ENCODE results near the gene MARCKS. TPM values are rescaled to one million over a fixed set of nuclear protein-coding genes. Genes with fewer than 3 reads are reported as not detected.

MARCKS gene
- total RNA-seq, 1 experiment from 2014 or later, result 93.2 TPM

DNA sequence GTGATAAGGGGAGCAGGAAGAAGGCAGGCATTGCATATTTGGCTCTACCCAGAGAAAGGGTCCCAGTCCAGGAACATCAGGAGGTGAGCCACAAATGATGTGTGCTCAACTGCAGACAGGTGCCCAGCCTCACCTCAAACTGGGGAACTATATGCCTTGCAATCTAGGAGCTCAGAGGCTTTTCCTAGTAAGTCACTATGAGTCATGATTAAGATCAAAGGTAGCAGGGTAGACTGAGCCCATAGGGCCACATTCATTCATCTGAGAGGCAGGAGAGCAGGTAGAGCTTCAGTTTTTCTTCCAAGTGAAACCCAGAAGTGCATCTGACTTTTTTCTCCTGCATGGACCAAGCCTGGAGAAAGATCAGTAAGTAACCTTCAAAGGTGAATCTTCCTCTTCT is 31.3 kb downstream of the MARCKS start:
- Histone ChIP-seq H3K79me2 (ENCODE audit: low read depth) (no peaks in the 10 kb centered on the region), H2AFZ (no peak overlapping the region), H3K4me2 (no peak overlapping the region), H3F3A (ENCODE audit: insufficient read depth, low read depth) (no peaks in the 10 kb centered on the region), H3K27me3 (ENCODE audit: insufficient read depth, low read depth) (no peaks in the 10 kb centered on the region), H4K20me1 (ENCODE audit: insufficient read depth) (no peaks in the 10 kb centered on the region), H3K9me2 (ENCODE audit: insufficient read depth) (no peaks in the 10 kb centered on the region), H3K9me3 (ENCODE audit: insufficient read depth, low read depth) (peaks cover 16% of the 10 kb centered on the region; the same call in 1 of the 2 replicates), H3K4me1 (replicated peaks; ENCODE audit: insufficient read depth) (peaks cover 10% of the 10 kb centered on the region), H3K36me3 (ENCODE audit: low read depth) (no peaks in the 10 kb centered on the region), H3K27ac (no peak overlapping the region), H3K4me3 (no peak overlapping the region)
- TF ChIP-seq EZH2 (IDR thresholded peaks at IDR 0.05; ENCODE audit: low read depth), result no peak
- TF ChIP-seq, protein P1, sequence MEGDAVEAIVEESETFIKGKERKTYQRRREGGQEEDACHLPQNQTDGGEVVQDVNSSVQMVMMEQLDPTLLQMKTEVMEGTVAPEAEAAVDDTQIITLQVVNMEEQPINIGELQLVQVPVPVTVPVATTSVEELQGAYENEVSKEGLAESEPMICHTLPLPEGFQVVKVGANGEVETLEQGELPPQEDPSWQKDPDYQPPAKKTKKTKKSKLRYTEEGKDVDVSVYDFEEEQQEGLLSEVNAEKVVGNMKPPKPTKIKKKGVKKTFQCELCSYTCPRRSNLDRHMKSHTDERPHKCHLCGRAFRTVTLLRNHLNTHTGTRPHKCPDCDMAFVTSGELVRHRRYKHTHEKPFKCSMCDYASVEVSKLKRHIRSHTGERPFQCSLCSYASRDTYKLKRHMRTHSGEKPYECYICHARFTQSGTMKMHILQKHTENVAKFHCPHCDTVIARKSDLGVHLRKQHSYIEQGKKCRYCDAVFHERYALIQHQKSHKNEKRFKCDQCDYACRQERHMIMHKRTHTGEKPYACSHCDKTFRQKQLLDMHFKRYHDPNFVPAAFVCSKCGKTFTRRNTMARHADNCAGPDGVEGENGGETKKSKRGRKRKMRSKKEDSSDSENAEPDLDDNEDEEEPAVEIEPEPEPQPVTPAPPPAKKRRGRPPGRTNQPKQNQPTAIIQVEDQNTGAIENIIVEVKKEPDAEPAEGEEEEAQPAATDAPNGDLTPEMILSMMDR (conservative IDR thresholded peaks at IDR 0.05), result no peak
- ChIA-PET CTCF (interaction anchor here (0.7 kb wide), 1 partner anchor 1716 kb away, joined by 4 read pairs; no protein-coding TSS in a partner anchor), POLR2A (ENCODE audit: unreplicated experiment) (interaction anchor here (0.6 kb wide), 2 partner anchors 10 to 1069 kb away, joined by 3 to 6 read pairs; no protein-coding TSS in a partner anchor)
- intact Hi-C loops (cut with micrococcal nuclease; ENCODE audit: unreplicated experiment), result no loop called here
- DNase-seq, result peak in 1 of 2 experiments; percentile 44
- BruUV-seq (replicated peaks), result no TSS peak

DNA sequence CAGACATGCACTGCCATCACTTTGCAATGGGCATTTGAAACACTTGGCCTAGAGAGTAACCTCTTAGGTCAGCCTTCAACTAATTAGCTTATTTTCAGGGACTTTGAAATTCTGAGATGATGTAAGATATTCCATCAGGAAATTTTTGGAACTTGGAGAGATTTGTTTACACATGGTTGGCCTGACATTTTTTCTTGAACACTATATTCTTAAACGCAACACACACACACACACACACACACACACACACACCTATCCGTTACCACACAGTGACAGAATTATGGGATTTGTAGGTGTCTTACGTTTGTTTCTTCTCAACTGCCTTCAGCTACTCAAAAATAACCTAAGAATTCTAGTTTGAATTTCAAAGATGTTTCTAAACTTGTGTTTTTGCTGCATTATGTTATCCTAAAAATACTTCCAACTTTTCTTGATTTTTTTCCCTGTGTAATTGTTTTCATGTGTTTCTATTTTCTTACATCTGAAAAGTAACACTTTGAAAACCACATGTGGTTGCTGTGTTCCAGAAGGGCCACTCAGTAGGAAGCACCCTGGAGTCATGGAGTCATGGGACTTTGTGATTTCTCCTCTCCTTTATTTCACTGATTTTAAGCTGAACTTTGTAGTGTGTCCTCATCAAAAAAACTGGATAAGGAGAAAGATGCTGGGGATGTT is 31.9 kb downstream of the MARCKS start:
- H3K27ac ChIP-seq, result no peak overlapping the region
- H3K4me2 ChIP-seq, result no peak overlapping the region
- BruUV-seq (replicated peaks), result no TSS peak

DNA sequence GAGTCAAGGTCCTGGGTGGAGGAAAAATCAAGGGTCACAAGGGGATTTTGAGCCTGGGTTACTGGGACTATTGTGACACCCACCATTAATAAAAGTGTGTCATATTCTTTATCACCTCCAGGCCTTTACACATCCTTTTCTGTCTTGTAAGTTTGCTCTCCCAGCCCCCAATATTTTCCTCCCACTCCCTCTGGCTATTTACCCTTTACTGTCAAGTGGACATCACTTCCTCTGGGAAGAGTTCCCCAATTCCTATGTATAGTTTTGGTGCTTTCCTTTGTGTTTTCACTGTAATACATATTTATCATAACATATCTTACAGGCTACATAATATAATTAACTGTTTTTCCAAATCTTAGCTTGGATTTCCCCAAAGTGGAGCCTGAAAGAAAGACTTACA is 36.3 kb downstream of the MARCKS start:
- Histone ChIP-seq H3K4me3 (no peak overlapping the region), H3F3A (ENCODE audit: insufficient read depth, low read depth) (no peaks in the 10 kb centered on the region), H3K79me2 (ENCODE audit: low read depth) (no peaks in the 10 kb centered on the region), H3K27me3 (ENCODE audit: insufficient read depth, low read depth) (no peaks in the 10 kb centered on the region), H3K4me1 (replicated peaks; ENCODE audit: insufficient read depth) (peaks cover 5% of the 10 kb centered on the region), H3K9me2 (ENCODE audit: insufficient read depth) (no peaks in the 10 kb centered on the region), H3K36me3 (ENCODE audit: low read depth) (no peaks in the 10 kb centered on the region), H4K20me1 (ENCODE audit: insufficient read depth) (no peaks in the 10 kb centered on the region), H3K4me2 (no peak overlapping the region), H3K27ac (no peak overlapping the region), H3K9me3 (ENCODE audit: insufficient read depth, low read depth) (peaks cover 16% of the 10 kb centered on the region; the same call in 1 of the 2 replicates), H2AFZ (no peak overlapping the region)
- CTCF ChIA-PET, result no interaction called here
- POLR2A ChIA-PET (ENCODE audit: unreplicated experiment), result no interaction called here
- intact Hi-C loops (cut with micrococcal nuclease; ENCODE audit: unreplicated experiment), result no loop called here
- no peak for DNase-seq
- BruUV-seq (replicated peaks), result no TSS peak
- TF ChIP-seq, protein P1 (conservative IDR thresholded peaks at IDR 0.05), result no peak

More for the DNA sequence above, 31.9 kb downstream of the MARCKS start:
- intact Hi-C loops (cut with micrococcal nuclease; ENCODE audit: unreplicated experiment), result no loop called here
- Histone ChIP-seq H3K4me3 (no peak overlapping the region), H4K20me1 (ENCODE audit: insufficient read depth) (no peaks in the 10 kb centered on the region), H3K4me1 (replicated peaks; ENCODE audit: insufficient read depth) (peaks cover 10% of the 10 kb centered on the region), H2AFZ (no peak overlapping the region), H3K36me3 (ENCODE audit: low read depth) (no peaks in the 10 kb centered on the region), H3F3A (ENCODE audit: insufficient read depth, low read depth) (no peaks in the 10 kb centered on the region), H3K79me2 (ENCODE audit: low read depth) (no peaks in the 10 kb centered on the region), H3K27me3 (ENCODE audit: insufficient read depth, low read depth) (no peaks in the 10 kb centered on the region), H3K9me2 (ENCODE audit: insufficient read depth) (no peaks in the 10 kb centered on the region), H3K9me3 (ENCODE audit: insufficient read depth, low read depth) (peaks cover 16% of the 10 kb centered on the region; the same call in 1 of the 2 replicates)
- DNase-seq, result no peak
- ChIA-PET CTCF (interaction anchor here (0.7 kb wide), 2 partner anchors 1478 to 1717 kb away, joined by 3 to 4 read pairs; no protein-coding TSS in a partner anchor), POLR2A (ENCODE audit: unreplicated experiment) (interaction anchor here (0.6 kb wide), 2 partner anchors 9 to 1070 kb away, joined by 3 to 6 read pairs; no protein-coding TSS in a partner anchor)
- TF ChIP-seq, protein P1 (conservative IDR thresholded peaks at IDR 0.05), result no peak
- no peak for TF ChIP-seq EZH2 (IDR thresholded peaks at IDR 0.05; ENCODE audit: low read depth)
